HEK293 (cell line): ENCODE data around the gene CPEB4.

Source experiments
- CTCF ChIA-PET: fragments of 350-600 bp; formaldehyde crosslinking; extraction: SDS; loops from one replicate; lab custom pipeline; 2021; ENCODE audit warnings: antibody characterized with exemption; lab: Yijun Ruan, JAX
- POLR2A ChIA-PET: fragments of 300-600 bp; formaldehyde crosslinking; extraction: SDS; loops from one replicate; lab custom pipeline; 2020; ENCODE audit warnings: antibody characterized with exemption, inconsistent platforms; lab: Yijun Ruan, JAX
- H3K27ac ChIP-seq: fragments of 200-500 bp; sonication (Bioruptor generic); 2 replicates; pipeline ENCODE4 v1.5.1; 2014; ENCODE audit warnings: low read depth, low read length, control low read depth, inconsistent platforms; ENCODE audit errors: extremely low read depth
- H3K36me3 ChIP-seq, 2 experiments: fragments of 200-500 bp in 1 of 2; sonication (Bioruptor generic) in 1 of 2; 1 replicate in 1 of 2; 2 replicates in 1 of 2; pipeline ENCODE4 v1.5.1; 2014 to 2017; ENCODE audit warnings: inconsistent platforms in 2 of 2, low read length in 2 of 2; ENCODE audit not compliant: control insufficient read depth in 2 of 2, insufficient read depth in 1 of 2
- H3K4me1 ChIP-seq: fragments of 200-500 bp; sonication (Bioruptor generic); 2 replicates; pipeline ENCODE4 v1.5.1; 2014; ENCODE audit warnings: mild to moderate bottlenecking, low read length, inconsistent platforms; ENCODE audit not compliant: control insufficient read depth, insufficient read depth
- H3K4me3 ChIP-seq: 2 replicates; pipeline ENCODE4 v1.5.1; 2011; ENCODE audit warnings: low read depth, mild to moderate bottlenecking, control low read depth, low read length, moderate library complexity
- H3K9me3 ChIP-seq: fragments of 200-500 bp; sonication (Bioruptor generic); 2 replicates; pipeline ENCODE4 v1.5.1; 2014; ENCODE audit warnings: low read depth, low read length, inconsistent platforms; ENCODE audit not compliant: control insufficient read depth, insufficient read depth
- GLI2 ChIP-seq: fragments of 450-650 bp; formaldehyde crosslinking; IDR thresholded peaks from 2 replicates; pipeline ENCODE4; 2017; ENCODE audit warnings: missing biosample characterization, missing genetic modification characterization, low read depth, borderline replicate concordance
- KLF10 ChIP-seq: fragments of 450-650 bp; IDR thresholded peaks from 2 replicates; pipeline ENCODE4 v1.5.1; 2018; ENCODE audit warnings: missing biosample characterization, mild to moderate bottlenecking, missing genetic modification characterization
- KLF16 ChIP-seq: fragments of 450-650 bp; formaldehyde crosslinking; IDR thresholded peaks from 2 replicates; pipeline ENCODE4 v1.5.1; 2017; ENCODE audit warnings: missing biosample characterization, missing genetic modification characterization
- KLF7 ChIP-seq: fragments of 450-650 bp; formaldehyde crosslinking; IDR thresholded peaks from 2 replicates; pipeline ENCODE4 v1.5.1; 2016; ENCODE audit warnings: missing biosample characterization, missing genetic modification characterization, borderline replicate concordance
- KLF8 ChIP-seq: fragments of 450-650 bp; formaldehyde crosslinking; IDR thresholded peaks from 2 replicates; pipeline ENCODE4 v1.5.1; 2016; ENCODE audit warnings: missing biosample characterization, missing genetic modification characterization
- YY1 ChIP-seq: fragments of 450-650 bp; formaldehyde crosslinking; IDR thresholded peaks from 2 replicates; pipeline ENCODE4 v1.5.1; 2018; ENCODE audit warnings: missing biosample characterization, missing genetic modification characterization
- ZBTB20 ChIP-seq: fragments of 450-650 bp; formaldehyde crosslinking; IDR thresholded peaks from 2 replicates; pipeline ENCODE4 v1.5.1; 2016; ENCODE audit warnings: missing biosample characterization, missing genetic modification characterization
- ZBTB48 ChIP-seq: fragments of 450-650 bp; formaldehyde crosslinking; IDR thresholded peaks from 2 replicates; pipeline ENCODE4 v1.5.1; 2016; ENCODE audit warnings: missing biosample characterization, missing genetic modification characterization
- ZNF121 ChIP-seq: fragments of 450-650 bp; formaldehyde crosslinking; IDR thresholded peaks from 2 replicates; pipeline ENCODE4 v1.5.1; 2016; ENCODE audit warnings: missing biosample characterization, missing genetic modification characterization
- ZNF132 ChIP-seq: fragments of 450-650 bp; formaldehyde crosslinking; IDR thresholded peaks from 2 replicates; pipeline ENCODE4 v1.5.1; 2017; ENCODE audit warnings: missing biosample characterization, missing genetic modification characterization, borderline replicate concordance
- ZNF16 ChIP-seq: fragments of 450-650 bp; formaldehyde crosslinking; IDR thresholded peaks from 2 replicates; pipeline ENCODE4 v1.5.1; 2016; ENCODE audit warnings: low read depth, missing biosample characterization, missing genetic modification characterization
- ZNF18 ChIP-seq: fragments of 450-650 bp; formaldehyde crosslinking; IDR thresholded peaks from 2 replicates; pipeline ENCODE4 v1.5.1; 2016; ENCODE audit warnings: missing biosample characterization, missing genetic modification characterization
- ZNF239 ChIP-seq: fragments of 450-650 bp; formaldehyde crosslinking; IDR thresholded peaks from 2 replicates; pipeline ENCODE4 v1.5.1; 2016; ENCODE audit warnings: missing biosample characterization, missing genetic modification characterization
- ZNF266 ChIP-seq: fragments of 450-650 bp; formaldehyde crosslinking; IDR thresholded peaks from 2 replicates; pipeline ENCODE4 v1.5.1; 2016; ENCODE audit warnings: missing biosample characterization, missing genetic modification characterization, low read depth
- ZNF366 ChIP-seq: fragments of 450-650 bp; formaldehyde crosslinking; conservative IDR thresholded peaks from 2 replicates; pipeline ENCODE4 v1.5.1; 2016; ENCODE audit warnings: missing biosample characterization, missing genetic modification characterization
- ZNF473 ChIP-seq: fragments of 450-650 bp; formaldehyde crosslinking; IDR thresholded peaks from 2 replicates; pipeline ENCODE4 v1.5.1; 2017; ENCODE audit warnings: missing biosample characterization, missing genetic modification characterization
- ZNF488 ChIP-seq: fragments of 450-650 bp; formaldehyde crosslinking; IDR thresholded peaks from 2 replicates; pipeline ENCODE4 v1.5.1; 2016; ENCODE audit warnings: missing biosample characterization, missing genetic modification characterization
- ZNF623 ChIP-seq: fragments of 450-650 bp; formaldehyde crosslinking; IDR thresholded peaks from 2 replicates; pipeline ENCODE4 v1.5.1; 2016; ENCODE audit warnings: missing biosample characterization, missing genetic modification characterization
- ZNF654 ChIP-seq: fragments of 450-650 bp; formaldehyde crosslinking; IDR thresholded peaks from 2 replicates; pipeline ENCODE4 v1.5.1; 2016; ENCODE audit warnings: low read depth, missing biosample characterization, missing genetic modification characterization
- ZSCAN23 ChIP-seq: fragments of 450-650 bp; formaldehyde crosslinking; IDR thresholded peaks from 2 replicates; pipeline ENCODE4 v1.5.1; 2016; ENCODE audit warnings: missing biosample characterization, missing genetic modification characterization
- ZSCAN4 ChIP-seq: fragments of 450-650 bp; formaldehyde crosslinking; IDR thresholded peaks from 2 replicates; pipeline ENCODE4 v1.5.1; 2017; ENCODE audit warnings: missing biosample characterization, missing genetic modification characterization
- TF ChIP-seq, protein P1 (sequence below): fragments of 450-650 bp; formaldehyde crosslinking; IDR thresholded peaks from 2 replicates; pipeline ENCODE4 v1.5.1; 2016; ENCODE audit warnings: missing biosample characterization, missing genetic modification characterization, borderline replicate concordance

Gene CPEB4

DNA sequence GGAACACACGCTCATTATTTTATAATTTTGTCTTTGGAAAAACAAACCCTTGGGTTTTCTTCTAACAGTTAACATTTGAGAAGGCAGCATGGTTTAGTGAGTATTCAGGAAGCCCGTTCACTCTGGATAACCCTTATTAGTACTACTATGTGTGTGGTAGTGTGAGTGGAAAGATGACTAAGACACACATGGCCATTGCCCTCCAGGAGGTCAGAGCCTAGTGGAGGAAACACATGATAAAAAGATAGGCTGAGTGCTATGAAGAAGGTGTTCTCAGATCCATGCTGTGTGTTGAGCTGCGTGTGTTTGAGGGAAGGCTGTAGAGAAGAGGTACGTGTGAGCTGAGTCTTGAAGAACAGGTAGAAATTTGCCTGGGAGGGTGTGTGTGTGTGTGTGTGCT lies 109.2 kb downstream of the CPEB4 start (continued):
- TF ChIP-seq, protein P1, sequence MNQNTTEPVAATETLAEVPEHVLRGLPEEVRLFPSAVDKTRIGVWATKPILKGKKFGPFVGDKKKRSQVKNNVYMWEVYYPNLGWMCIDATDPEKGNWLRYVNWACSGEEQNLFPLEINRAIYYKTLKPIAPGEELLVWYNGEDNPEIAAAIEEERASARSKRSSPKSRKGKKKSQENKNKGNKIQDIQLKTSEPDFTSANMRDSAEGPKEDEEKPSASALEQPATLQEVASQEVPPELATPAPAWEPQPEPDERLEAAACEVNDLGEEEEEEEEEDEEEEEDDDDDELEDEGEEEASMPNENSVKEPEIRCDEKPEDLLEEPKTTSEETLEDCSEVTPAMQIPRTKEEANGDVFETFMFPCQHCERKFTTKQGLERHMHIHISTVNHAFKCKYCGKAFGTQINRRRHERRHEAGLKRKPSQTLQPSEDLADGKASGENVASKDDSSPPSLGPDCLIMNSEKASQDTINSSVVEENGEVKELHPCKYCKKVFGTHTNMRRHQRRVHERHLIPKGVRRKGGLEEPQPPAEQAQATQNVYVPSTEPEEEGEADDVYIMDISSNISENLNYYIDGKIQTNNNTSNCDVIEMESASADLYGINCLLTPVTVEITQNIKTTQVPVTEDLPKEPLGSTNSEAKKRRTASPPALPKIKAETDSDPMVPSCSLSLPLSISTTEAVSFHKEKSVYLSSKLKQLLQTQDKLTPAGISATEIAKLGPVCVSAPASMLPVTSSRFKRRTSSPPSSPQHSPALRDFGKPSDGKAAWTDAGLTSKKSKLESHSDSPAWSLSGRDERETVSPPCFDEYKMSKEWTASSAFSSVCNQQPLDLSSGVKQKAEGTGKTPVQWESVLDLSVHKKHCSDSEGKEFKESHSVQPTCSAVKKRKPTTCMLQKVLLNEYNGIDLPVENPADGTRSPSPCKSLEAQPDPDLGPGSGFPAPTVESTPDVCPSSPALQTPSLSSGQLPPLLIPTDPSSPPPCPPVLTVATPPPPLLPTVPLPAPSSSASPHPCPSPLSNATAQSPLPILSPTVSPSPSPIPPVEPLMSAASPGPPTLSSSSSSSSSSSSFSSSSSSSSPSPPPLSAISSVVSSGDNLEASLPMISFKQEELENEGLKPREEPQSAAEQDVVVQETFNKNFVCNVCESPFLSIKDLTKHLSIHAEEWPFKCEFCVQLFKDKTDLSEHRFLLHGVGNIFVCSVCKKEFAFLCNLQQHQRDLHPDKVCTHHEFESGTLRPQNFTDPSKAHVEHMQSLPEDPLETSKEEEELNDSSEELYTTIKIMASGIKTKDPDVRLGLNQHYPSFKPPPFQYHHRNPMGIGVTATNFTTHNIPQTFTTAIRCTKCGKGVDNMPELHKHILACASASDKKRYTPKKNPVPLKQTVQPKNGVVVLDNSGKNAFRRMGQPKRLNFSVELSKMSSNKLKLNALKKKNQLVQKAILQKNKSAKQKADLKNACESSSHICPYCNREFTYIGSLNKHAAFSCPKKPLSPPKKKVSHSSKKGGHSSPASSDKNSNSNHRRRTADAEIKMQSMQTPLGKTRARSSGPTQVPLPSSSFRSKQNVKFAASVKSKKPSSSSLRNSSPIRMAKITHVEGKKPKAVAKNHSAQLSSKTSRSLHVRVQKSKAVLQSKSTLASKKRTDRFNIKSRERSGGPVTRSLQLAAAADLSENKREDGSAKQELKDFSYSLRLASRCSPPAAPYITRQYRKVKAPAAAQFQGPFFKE (tag by site-specific recombination) = no peak
- TF ChIP-seq ZBTB20 (no peak), YY1 (no peak), KLF16 (no peak)

GRCh38 chr5:173998531-173998930 lies 110.4 kb downstream of the CPEB4 start:
- POLR2A ChIA-PET = no interaction called here

More at GRCh38 chr5:173998531-173998930, 110.4 kb downstream of the CPEB4 start:
- Histone ChIP-seq H3K4me1 (no peaks in the 10 kb centered on the region), H3K36me3 (no peaks in the 10 kb centered on the region), H3K9me3 (no peaks in the 10 kb centered on the region), H3K27ac (no peak overlapping the region)
- CTCF ChIA-PET = interaction anchor here (0.6 to 0.7 kb wide), 2 partner anchors 14 to 19 kb away, joined by 3 read pairs; no protein-coding TSS in a partner anchor
- TF ChIP-seq ZBTB48 (tag by site-specific recombination) (no peak), ZNF16 (tag by site-specific recombination) (no peak), ZNF623 (tag by site-specific recombination) (no peak), ZNF121 (tag by site-specific recombination) (no peak), ZSCAN23 (tag by site-specific recombination) (no peak), ZSCAN4 (no peak), KLF10 (no peak), KLF7 (tag by site-specific recombination) (no peak), ZNF366 (tag by site-specific recombination) (no peak), ZNF473 (tag by site-specific recombination) (no peak), ZNF18 (tag by site-specific recombination) (no peak), ZNF654 (tag by site-specific recombination) (no peak), ZNF488 (no peak), ZNF266 (tag by site-specific recombination) (no peak), GLI2 (tag by site-specific recombination) (no peak), KLF8 (tag by site-specific recombination) (no peak), ZNF239 (tag by site-specific recombination) (no peak), ZNF132 (tag by site-specific recombination) (no peak)
- TF ChIP-seq, all 188 proteins: peak for 0
- no peak overlapping the region for H3K4me3 ChIP-seq
